GM12872 (cell line): ENCODE measurements around the gene SLC10A7.

Experiments used
- TF ChIP-seq, protein P1 (sequence below): IDR thresholded peaks from 3 replicates; pipeline ENCODE4 v1.5.1; 2011; ENCODE audit warnings: low read depth, mild to moderate bottlenecking, low read length, moderate library complexity; ENCODE audit not compliant: insufficient read depth

Gene SLC10A7

DNA sequence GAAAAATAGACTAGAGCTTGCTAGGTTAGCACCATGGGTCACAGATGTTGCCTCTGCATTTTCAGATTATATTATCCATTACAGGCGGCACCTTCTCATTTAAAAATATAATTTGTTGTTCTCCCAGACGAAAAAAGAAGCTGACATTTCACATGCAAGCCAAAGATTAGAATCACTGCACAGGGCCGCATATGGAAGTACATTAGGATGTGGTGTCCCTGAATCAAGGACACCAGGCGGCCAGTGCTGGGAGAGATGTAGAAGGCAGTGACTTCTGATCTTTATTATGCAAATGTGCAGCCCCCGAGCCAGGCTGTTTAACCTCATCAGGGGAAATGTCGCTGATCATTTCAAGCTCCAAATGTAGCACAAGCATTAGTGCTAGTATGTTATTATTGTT is 284.6 kb downstream of the SLC10A7 start:
- TF ChIP-seq, protein P1, sequence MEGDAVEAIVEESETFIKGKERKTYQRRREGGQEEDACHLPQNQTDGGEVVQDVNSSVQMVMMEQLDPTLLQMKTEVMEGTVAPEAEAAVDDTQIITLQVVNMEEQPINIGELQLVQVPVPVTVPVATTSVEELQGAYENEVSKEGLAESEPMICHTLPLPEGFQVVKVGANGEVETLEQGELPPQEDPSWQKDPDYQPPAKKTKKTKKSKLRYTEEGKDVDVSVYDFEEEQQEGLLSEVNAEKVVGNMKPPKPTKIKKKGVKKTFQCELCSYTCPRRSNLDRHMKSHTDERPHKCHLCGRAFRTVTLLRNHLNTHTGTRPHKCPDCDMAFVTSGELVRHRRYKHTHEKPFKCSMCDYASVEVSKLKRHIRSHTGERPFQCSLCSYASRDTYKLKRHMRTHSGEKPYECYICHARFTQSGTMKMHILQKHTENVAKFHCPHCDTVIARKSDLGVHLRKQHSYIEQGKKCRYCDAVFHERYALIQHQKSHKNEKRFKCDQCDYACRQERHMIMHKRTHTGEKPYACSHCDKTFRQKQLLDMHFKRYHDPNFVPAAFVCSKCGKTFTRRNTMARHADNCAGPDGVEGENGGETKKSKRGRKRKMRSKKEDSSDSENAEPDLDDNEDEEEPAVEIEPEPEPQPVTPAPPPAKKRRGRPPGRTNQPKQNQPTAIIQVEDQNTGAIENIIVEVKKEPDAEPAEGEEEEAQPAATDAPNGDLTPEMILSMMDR: no peak

DNA sequence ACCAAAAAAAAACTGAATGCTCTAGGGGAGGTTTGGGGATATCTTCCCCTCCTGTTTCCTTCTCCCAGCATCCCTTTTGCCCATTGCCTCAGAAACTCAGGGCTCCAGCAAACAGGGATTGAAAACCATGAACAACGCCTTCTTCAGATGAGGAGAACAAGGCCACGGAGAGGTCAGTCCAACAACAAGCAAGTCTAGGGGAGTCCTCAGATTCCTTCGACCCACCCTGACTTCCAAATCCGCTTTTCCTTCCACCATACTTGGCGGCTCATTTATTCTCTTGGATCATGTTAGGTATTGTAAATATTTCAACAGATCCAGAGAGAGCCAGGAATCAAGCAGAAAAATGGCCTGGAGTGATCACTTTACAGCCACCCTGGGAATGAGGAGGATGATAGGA is 285.5 kb downstream of the SLC10A7 start:
- TF ChIP-seq, protein P1: no peak

DNA sequence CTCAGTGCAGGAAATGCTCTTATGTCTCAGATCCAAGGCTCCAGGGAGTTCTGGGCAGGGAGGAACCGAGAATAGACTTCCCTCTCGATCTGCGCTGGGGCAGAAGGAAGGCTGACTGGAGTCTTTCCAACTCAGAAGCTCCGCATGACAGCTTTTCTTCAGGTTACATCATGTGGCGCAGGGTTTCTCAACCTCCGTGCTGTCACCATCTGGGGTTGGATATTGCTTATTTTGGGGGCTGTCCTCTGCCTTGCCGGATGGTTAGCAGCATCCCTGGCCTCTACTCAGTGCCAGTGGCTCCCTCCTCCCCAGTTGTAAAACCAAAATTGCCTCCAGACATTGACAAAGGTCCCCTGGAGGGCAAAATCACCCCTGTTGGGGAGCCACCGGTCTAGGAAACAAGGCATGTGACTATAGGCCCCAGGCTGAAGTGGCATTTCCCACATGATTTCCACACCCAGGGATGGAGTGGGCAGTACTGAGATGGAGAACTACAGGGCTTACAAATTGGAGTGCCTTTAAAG is 286.0 kb downstream of the SLC10A7 start:
- TF ChIP-seq, protein P1: no peak

DNA sequence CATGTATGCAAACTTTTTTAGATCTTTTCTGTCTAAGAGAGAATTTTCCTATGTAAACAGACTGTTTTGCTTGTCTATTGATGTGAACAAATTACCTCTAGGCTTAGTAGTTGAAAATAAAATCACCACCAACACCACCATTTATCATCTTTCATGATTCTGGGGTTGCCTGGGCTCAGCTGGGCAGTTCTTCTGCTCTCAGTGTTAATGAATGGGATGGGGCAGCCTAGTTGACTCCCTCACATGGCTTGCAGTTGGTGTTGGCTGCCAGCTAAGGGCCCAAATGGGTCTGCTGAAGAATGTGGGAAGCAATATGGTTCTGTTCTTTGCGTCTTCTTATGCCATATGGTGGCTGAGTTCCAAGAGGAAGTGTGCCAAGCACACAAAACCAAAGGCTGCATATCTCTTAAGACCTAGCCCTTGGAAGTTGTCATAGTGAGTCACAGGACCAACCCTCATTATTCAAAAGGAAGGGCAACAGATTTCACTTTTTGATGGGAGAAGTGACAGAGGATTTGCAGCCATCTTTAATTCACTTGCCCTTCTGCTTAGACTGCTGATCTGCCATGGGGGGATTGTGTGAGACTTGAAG is 289.5 kb downstream of the SLC10A7 start:
- TF ChIP-seq, protein P1: no peak

DNA sequence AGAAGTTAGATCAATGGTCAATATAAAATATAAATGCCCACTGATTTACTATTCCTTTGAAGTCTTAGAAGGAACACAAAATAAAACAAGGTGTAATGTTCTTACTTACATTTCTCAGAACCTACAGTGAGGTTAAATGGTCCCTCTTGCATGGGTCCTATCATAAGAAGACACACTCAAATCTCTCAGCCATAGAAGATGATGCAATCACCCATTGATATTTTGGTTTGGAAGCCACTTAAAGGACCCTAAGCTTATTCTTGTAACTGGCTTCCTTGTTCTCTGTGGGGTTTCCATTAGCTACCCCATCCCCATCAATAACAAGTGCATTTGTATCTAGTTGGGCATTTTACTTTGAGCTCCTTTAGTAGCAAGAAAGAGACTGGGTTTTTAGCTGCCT is 292.3 kb downstream of the SLC10A7 start:
- TF ChIP-seq, protein P1: no peak

DNA sequence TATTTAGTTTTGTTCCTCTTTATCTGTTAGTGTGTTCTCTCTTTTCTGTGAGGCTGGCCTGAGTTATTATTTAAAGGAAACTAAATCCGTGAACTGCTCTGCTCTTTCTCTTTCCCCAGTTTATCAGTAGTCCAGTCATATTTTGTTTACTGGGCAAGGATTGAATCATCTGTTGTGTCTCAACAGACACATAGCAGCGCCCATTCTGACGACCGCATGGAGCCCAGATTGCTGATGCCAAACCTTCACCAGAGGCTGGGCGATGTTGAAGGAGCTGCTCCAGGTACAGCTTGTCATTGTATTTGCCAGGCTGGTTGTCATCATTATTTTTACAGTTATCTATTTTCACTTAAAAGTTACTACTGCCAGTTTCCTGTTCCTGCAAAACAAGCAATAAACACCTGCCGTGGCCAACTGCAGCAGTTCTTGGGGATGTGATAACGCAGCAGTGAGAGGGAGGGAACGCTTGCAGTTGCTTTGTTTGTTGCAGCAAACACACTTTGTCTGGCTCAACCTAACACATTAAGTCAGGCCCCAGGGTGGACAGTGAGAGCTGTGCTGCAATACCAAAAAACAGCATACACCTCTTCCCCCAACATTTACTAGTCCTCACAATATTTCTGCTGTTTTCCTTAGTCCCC is 297.3 kb downstream of the SLC10A7 start:
- TF ChIP-seq, protein P1: no peak

DNA sequence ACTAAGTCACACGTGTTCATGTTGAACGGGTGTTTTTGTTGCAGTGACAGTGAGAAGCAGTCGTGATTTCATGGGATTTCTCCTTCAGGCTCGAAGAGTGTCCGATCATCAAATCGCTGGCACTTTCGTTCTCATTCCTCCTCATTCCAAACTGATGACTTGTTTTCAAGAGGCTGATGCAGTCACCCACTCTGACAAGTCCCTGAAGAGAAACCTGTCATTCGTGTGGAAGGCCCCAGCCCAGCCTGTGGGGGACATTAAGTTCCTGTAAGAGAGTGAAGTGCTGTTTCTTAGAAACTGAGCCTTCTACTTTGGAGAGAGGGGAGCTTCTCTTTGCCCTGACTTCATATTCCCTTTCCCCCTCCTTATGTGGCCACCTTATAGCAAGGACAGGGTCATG is 299.4 kb downstream of the SLC10A7 start:
- TF ChIP-seq, protein P1: no peak
